Activated naive CD4-positive, alpha-beta T cell (primary cell): ENCODE measurements around the gene C6orf47.

ENCODE experiments used
- DNase-seq, 4 experiments: peaks; one replicate each; lab custom pipeline; 2025; lab: John Stamatoyannopoulos, UW

Gene C6orf47

GRCh38 chr6:31687860-31688693, 27.5 kb upstream of the C6orf47 start:
- DNase-seq = no peak

GRCh38 chr6:31687321-31687720, 26.7 kb upstream of the C6orf47 start:
- no peak for DNase-seq

- DNase-seq = no peak
Measured at GRCh38 chr6:31686483-31686882, 25.9 kb upstream of the C6orf47 start.

- DNase-seq = no peak
Measured at GRCh38 chr6:31683591-31683990, 23.0 kb upstream of the C6orf47 start.

GRCh38 chr6:31681135-31681671, 20.6 kb upstream of the C6orf47 start:
- DNase-seq = peak in 2 of 4 experiments; percentile 10 to 24

GRCh38 chr6:31680226-31681134, 19.9 kb upstream of the C6orf47 start, which contains the start of gene LY6G5C:
Gene LY6G5C, minus strand, starts transcription at chr6:31681067. Its CDS starts 694 bp downstream, at chr6:31680373.
- peak in 3 of 4 experiments; percentile 8 to 54 (median 23) for DNase-seq

- no peak for DNase-seq
Measured at GRCh38 chr6:31677955-31678354, 17.4 kb upstream of the C6orf47 start.

- DNase-seq = no peak
Measured at GRCh38 chr6:31676904-31677303, 16.3 kb upstream of the C6orf47 start.

GRCh38 chr6:31676322-31676903, 15.8 kb upstream of the C6orf47 start:
- DNase-seq = no peak

- no peak for DNase-seq
Measured at GRCh38 chr6:31669676-31670075, 9.1 kb upstream of the C6orf47 start, which contains the start of gene LY6G5B. Gene LY6G5B, plus strand, starts transcription at chr6:31669976. Its CDS starts 975 bp downstream, at chr6:31670951.

GRCh38 chr6:31666337-31666965, 5.9 kb upstream of the C6orf47 start:
- no peak for DNase-seq

GRCh38 chr6:31665501-31666336, 5.1 kb upstream of the C6orf47 start, which contains the start of gene CSNK2B:
Gene CSNK2B, plus strand, starts transcription at chr6:31666080. Its CDS starts 752 bp downstream, at chr6:31666832.
- peak; percentile 93 to 97 (median 94) for DNase-seq

GRCh38 chr6:31664790-31665500, 4.4 kb upstream of the C6orf47 start, which contains the start of gene GPANK1:
Gene GPANK1, minus strand, starts transcription at chr6:31664997. Its CDS starts 519 bp downstream, at chr6:31664478.
- peak; percentile 64 to 82 (median 78) for DNase-seq

- DNase-seq = no peak
Measured at GRCh38 chr6:31663961-31664789, 3.6 kb upstream of the C6orf47 start.

GRCh38 chr6:31663126-31663960, 2.8 kb upstream of the C6orf47 start:
- DNase-seq = no peak

GRCh38 chr6:31662124-31662723, 1.6 kb upstream of the C6orf47 start:
- no peak for DNase-seq
